Measurements from ENCODE around the gene ZSWIM9.

DNA sequence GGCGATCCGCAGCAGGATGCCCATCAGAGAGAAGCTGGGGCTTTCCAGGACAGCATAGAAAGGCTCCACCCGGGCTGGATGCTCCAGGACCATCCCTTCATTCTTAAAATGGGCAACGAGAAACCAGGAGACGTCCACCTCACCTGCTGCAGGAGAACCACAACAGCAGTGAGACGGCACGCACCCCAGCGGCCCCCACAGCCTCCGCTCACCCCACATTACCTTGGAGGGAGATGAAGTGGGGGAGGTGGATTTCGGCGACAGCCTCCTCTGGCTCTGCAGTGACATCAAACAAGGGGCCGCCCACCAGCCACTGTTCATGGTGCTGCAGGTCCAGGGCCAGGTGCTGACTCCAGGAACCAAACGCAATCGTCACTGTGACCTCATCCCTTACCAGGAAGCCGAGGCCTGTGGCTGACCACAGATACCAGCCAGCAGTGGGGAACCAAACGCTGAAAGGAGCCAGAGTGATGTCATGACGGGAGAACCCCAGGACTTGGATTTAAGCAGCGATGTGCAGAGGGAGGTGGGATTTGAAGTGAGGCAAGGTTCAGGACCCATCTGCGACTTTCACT, 60.2 kb downstream of the ZSWIM9 start:
- TF ChIP-seq POLR2A (IDR thresholded peaks at IDR 0.05; ENCODE audit: low read length) (no peak), GATA1 (IDR thresholded peaks at IDR 0.05; ENCODE audit: low read depth, low read length) (no peak)

Measured in erythroblast (primary cell).